Progenitor cell of endocrine pancreas (in vitro differentiated cells): Measurements from ENCODE around the gene FUT7. TPM values are rescaled to one million over a fixed set of nuclear protein-coding genes. Genes with fewer than 3 reads are reported as not detected.

Experiments
- DNase-seq: peaks from one replicate; pipeline ENCODE4 v3.0.0; 2021; ENCODE audit warnings: low spot score; ENCODE audit not compliant: unreplicated experiment
- H3K27ac Mint-ChIP-seq: 2 replicates; pipeline ENCODE4 v1.8.0; 2021; ENCODE audit warnings: mild to moderate bottlenecking, moderate library complexity, mixed read lengths
- H3K27me3 Mint-ChIP-seq: 2 replicates; pipeline ENCODE4 v1.8.0; 2021; ENCODE audit warnings: mixed read lengths
- H3K36me3 Mint-ChIP-seq: 2 replicates; pipeline ENCODE4 v1.8.0; 2022; ENCODE audit warnings: mixed read lengths; ENCODE audit not compliant: insufficient read depth
- H3K4me1 Mint-ChIP-seq: 2 replicates; pipeline ENCODE4 v1.8.0; 2021; ENCODE audit warnings: low read depth, mixed read lengths
- H3K4me3 Mint-ChIP-seq: 2 replicates; pipeline ENCODE4 v1.8.0; 2021; ENCODE audit warnings: low read depth, mild to moderate bottlenecking, moderate library complexity, mixed read lengths
- H3K9me3 Mint-ChIP-seq: 2 replicates; pipeline ENCODE4 v1.8.0; 2021; ENCODE audit warnings: low read depth, mixed read lengths
- total RNA-seq: library from RNA; stranded (reverse); gene quantifications from 2 replicates; pipeline ENCODE4 v1.2.1, GENCODE V29; 2021
- TF ChIP-seq, protein P1 (sequence below): fragments of 200-600 bp; sonication (generic); IDR thresholded peaks from one replicate; pipeline ENCODE4 v1.5.0; 2021; ENCODE audit warnings: antibody characterized with exemption, mild to moderate bottlenecking; ENCODE audit not compliant: unreplicated experiment

Gene FUT7
- total RNA-seq, 1 donor from 2014 or later: not detected

DNA sequence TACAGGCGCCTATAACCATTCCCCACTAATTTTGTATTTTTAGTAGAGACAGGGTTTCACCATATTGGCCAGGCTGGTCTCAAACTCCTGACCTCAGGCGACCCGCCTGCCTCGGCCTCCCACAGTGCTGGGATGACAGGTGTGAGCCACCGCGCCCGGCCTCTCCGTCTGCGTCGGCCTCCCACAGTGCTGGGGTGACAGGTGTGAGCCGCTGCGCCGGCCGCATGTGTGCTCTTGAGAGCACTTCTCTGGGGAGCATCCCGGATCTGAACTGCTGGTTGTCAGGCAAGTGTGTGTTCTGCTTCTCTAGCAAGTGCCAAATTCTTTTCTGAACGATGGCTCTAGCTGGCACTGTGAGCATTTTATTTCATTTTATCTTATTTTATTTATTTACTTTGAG is 25.7 kb upstream of the FUT7 start:
- H3K27me3 Mint-ChIP-seq: peaks cover 38% of the 10 kb centered on the region
- TF ChIP-seq, protein P1, sequence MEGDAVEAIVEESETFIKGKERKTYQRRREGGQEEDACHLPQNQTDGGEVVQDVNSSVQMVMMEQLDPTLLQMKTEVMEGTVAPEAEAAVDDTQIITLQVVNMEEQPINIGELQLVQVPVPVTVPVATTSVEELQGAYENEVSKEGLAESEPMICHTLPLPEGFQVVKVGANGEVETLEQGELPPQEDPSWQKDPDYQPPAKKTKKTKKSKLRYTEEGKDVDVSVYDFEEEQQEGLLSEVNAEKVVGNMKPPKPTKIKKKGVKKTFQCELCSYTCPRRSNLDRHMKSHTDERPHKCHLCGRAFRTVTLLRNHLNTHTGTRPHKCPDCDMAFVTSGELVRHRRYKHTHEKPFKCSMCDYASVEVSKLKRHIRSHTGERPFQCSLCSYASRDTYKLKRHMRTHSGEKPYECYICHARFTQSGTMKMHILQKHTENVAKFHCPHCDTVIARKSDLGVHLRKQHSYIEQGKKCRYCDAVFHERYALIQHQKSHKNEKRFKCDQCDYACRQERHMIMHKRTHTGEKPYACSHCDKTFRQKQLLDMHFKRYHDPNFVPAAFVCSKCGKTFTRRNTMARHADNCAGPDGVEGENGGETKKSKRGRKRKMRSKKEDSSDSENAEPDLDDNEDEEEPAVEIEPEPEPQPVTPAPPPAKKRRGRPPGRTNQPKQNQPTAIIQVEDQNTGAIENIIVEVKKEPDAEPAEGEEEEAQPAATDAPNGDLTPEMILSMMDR: no peak
- no peak overlapping the region for H3K27ac Mint-ChIP-seq
- H3K4me3 Mint-ChIP-seq: no peak overlapping the region
- no peaks in the 10 kb centered on the region for H3K36me3 Mint-ChIP-seq
- peaks cover 2% of the 10 kb centered on the region for H3K4me1 Mint-ChIP-seq
- H3K9me3 Mint-ChIP-seq: no peaks in the 10 kb centered on the region
- DNase-seq: no peak

DNA sequence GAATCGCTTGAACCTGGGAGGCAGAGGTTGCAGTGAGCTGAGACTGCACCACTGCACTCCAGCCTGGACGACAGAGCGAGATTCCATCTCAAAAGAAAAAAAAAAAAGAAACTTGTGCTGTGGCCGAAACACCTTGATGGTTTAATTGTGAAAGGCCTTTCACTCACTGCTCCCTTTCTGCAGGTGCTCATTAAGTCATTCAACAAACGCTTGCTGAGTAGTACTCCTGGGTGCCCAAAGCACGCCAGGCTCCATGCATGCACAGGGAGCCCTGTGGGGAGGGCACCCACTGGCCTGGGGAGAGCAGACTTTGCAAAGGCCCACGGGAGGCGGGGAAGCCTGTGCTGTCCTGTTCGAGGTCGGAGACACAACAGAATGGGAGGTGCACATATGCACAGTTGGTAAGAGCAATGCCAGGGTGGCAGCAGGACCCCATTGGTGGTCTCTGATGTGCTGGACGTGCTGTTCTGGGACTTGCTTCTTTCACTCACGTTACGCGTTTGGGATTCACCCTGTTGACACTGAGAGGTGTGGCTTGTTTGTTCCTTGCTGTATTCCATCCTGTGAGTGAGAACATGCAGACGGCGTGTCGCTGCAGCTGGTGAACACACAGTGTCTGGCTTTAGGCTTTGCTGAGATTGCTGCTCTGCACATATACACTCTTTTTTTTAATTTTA is 25.0 kb upstream of the FUT7 start:
- no peak overlapping the region for H3K4me3 Mint-ChIP-seq
- no peaks in the 10 kb centered on the region for H3K9me3 Mint-ChIP-seq
- H3K36me3 Mint-ChIP-seq: no peaks in the 10 kb centered on the region
- TF ChIP-seq, protein P1: no peak
- DNase-seq: no peak
- H3K27me3 Mint-ChIP-seq: peaks cover 41% of the 10 kb centered on the region
- peaks cover 2% of the 10 kb centered on the region for H3K4me1 Mint-ChIP-seq
- H3K27ac Mint-ChIP-seq: no peak overlapping the region

DNA sequence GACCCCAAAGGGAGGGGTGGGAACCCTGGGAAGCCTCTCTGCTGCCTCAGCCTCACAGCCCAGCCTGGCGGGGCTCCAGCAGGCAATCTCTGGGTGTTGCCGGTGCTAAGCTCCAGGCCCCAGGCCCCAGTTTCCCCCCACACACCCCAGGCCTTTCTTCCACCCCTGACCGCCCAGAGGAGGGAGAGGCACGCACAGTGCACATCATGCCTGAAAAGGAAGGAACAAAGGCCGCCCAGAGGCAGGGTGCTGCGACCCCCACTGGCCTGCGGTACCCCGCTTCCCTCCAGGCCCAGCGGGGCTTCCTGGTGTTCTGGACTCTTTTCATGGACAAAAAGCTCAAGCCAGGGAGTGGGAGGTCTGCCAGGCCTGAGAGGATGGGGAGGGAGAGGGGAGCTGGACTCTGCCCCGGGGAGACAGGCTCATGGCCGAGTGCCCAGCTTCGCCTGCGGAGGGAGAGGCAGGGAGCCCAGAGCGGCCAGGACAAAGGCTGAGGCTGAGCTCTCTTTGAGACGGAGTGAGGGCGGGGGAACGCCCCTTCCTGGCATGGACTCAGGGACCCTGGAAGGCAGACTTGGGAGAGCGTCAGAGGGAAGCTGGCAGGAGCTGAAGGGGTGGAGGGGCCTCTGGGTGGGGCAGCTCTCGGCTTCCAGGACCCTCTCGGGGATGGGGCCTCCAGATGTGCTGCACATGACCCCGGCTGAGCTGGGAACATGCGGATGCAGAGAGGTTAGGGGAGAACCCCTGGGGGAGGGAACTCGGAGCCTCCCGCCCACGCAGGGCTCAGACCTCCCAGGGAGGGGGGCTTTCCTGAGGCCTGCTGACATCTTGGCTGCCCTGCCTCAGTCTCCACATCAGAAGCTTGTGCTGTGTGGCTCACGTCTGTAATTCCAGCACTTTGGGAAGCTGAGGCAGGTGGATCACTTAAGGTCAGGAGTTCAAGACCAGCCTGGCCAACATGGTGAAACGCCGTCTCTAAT is 23.8 kb upstream of the FUT7 start:
- H3K27me3 Mint-ChIP-seq: peaks cover 41% of the 10 kb centered on the region
- TF ChIP-seq, protein P1: no peak
- no peaks in the 10 kb centered on the region for H3K9me3 Mint-ChIP-seq
- no peak overlapping the region for H3K27ac Mint-ChIP-seq
- peaks cover 2% of the 10 kb centered on the region for H3K4me1 Mint-ChIP-seq
- H3K4me3 Mint-ChIP-seq: no peak overlapping the region
- DNase-seq: no peak
- no peaks in the 10 kb centered on the region for H3K36me3 Mint-ChIP-seq

DNA sequence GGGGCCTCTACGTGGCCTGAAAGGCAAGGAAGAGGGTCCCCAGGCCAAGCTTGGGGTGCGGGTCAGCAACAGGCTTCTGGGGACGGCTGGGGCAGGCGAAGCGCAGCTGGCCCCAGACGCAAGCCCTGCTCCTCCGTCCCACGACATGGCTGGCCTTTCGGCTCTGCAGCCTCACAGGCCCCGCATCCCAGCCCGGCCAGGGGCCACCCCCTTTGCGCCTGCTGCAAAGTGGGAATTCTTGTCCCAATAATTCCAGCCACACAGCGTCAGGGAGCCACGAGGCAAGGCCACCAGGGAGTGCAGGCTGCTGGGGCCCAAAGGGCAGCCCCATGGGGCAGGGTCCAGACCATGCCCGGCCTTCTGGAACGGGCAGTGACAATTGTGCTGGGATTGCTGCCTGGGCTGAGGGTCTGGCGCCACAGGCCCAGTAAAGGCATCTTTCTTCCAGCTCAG is 23.1 kb upstream of the FUT7 start:
- no peak overlapping the region for H3K4me3 Mint-ChIP-seq
- H3K36me3 Mint-ChIP-seq: no peaks in the 10 kb centered on the region
- TF ChIP-seq, protein P1: no peak
- no peak for DNase-seq
- no peak overlapping the region for H3K27ac Mint-ChIP-seq
- H3K27me3 Mint-ChIP-seq: peaks cover 45% of the 10 kb centered on the region
- H3K9me3 Mint-ChIP-seq: no peaks in the 10 kb centered on the region
- H3K4me1 Mint-ChIP-seq: peaks cover 2% of the 10 kb centered on the region
